HFFc6 (cell line): Measurements from ENCODE around the gene THY1. TPM values are rescaled to one million over a fixed set of nuclear protein-coding genes. Genes with fewer than 3 reads are reported as not detected.

ENCODE experiments used
- DNase-seq: peaks from one replicate; pipeline ENCODE4 v3.0.0-alpha.2; 2018
- H3K27ac Mint-ChIP-seq: 2 replicates; pipeline ENCODE4 v1.8.0; 2020; ENCODE audit warnings: mild to moderate bottlenecking, mixed read lengths
- H3K27me3 Mint-ChIP-seq: 2 replicates; pipeline ENCODE4 v1.8.0; 2021; ENCODE audit warnings: mild to moderate bottlenecking, moderate library complexity, mixed read lengths; ENCODE audit not compliant: insufficient read depth
- H3K36me3 Mint-ChIP-seq: 2 replicates; pipeline ENCODE4 v1.8.0; 2021; ENCODE audit warnings: low read depth, mixed read lengths
- H3K4me1 Mint-ChIP-seq: 2 replicates; pipeline ENCODE4 v1.8.0; 2020; ENCODE audit warnings: low read depth, mixed read lengths
- H3K4me3 Mint-ChIP-seq: 2 replicates; pipeline ENCODE4 v1.8.0; 2020; ENCODE audit warnings: mild to moderate bottlenecking, moderate library complexity, mixed read lengths
- H3K9me3 Mint-ChIP-seq: 2 replicates; pipeline ENCODE4 v1.8.0; 2020; ENCODE audit warnings: mild to moderate bottlenecking, mixed read lengths
- CTCF ChIP-seq: fragments of 200-600 bp; sonication (generic); IDR thresholded peaks from 2 replicates; pipeline ENCODE4 v1.5.0; 2021; ENCODE audit warnings: antibody characterized with exemption, mild to moderate bottlenecking
- total RNA-seq, 6 experiments: library from RNA; stranded (reverse); fragmentation: NEBNext Ultra II Directional; extraction: Animal tissue kit (Norgen Biotek cat#: 25700); gene quantifications; 2 replicates in 1 of 6; 3 replicates in 5 of 6; pipeline ENCODE4 v1.2.3, GENCODE V29; 2021

Gene THY1
- total RNA-seq, 6 experiments from 2014 or later, result 705 to 934 (median 790) TPM

- Mint-ChIP-seq H3K27ac (no peak overlapping the region), H3K9me3 (no peaks in the 10 kb centered on the region), H3K27me3 (peaks cover 4% of the 10 kb centered on the region), H3K4me1 (peaks cover 24% of the 10 kb centered on the region), H3K4me3 (no peak overlapping the region), H3K36me3 (no peaks in the 10 kb centered on the region; the same call in 1 of the 2 replicates)
- DNase-seq, result no peak
- no peak for TF ChIP-seq CTCF
These were observed 54.6 kb downstream of the THY1 start for GRCh38 chr11:119368121-119369034.

- peaks cover 25% of the 10 kb centered on the region for H3K4me1 Mint-ChIP-seq
- peaks cover 5% of the 10 kb centered on the region for H3K27me3 Mint-ChIP-seq
- H3K4me3 Mint-ChIP-seq, result no peak overlapping the region
- H3K36me3 Mint-ChIP-seq, result no peaks in the 10 kb centered on the region; the same call in 1 of the 2 replicates
- H3K27ac Mint-ChIP-seq, result no peak overlapping the region
- no peak for TF ChIP-seq CTCF
- H3K9me3 Mint-ChIP-seq, result no peaks in the 10 kb centered on the region
- DNase-seq, result no peak
These were observed 55.3 kb downstream of the THY1 start for GRCh38 chr11:119367661-119368120.

Other genes with a start within 250 kb of the THY1 start
- gene NHERF4, start 237.7 kb downstream of the THY1 start, total RNA-seq, result not detected
- gene CBL, start 216.8 kb downstream of the THY1 start, total RNA-seq, result 10 to 100 TPM; 24.2 to 31.2 (median 26.1) TPM
- 1 to 10 TPM; 1.8 to 7.7 (median 6.9) TPM for gene MCAM, start 106.0 kb downstream of the THY1 start, total RNA-seq
- 10 to 100 TPM; 48.6 to 63.5 (median 52.7) TPM for gene RNF26, start 88.6 kb downstream of the THY1 start, total RNA-seq
- gene C1QTNF5, start 82.3 kb downstream of the THY1 start, total RNA-seq, result 10 to 100 TPM in 5 of 6 experiments, 1 to 10 TPM in 1; 8.2 to 16.1 (median 15.1) TPM
- gene MFRP, start 76.5 kb downstream of the THY1 start, total RNA-seq, result not detected
- under 1 TPM; 0.32 to 0.71 (median 0.49) TPM for gene USP2, start 41.5 kb downstream of the THY1 start, total RNA-seq